ENCODE data around the gene MBD2.

MBD2 gene

GRCh38 chr18:54192900-54193299, 31.6 kb downstream of the MBD2 start:
- DNase-seq, result no peak

GRCh38 chr18:54192415-54192814, 32.1 kb downstream of the MBD2 start:
- DNase-seq, result no peak

GRCh38 chr18:54191352-54191751, 33.1 kb downstream of the MBD2 start:
- DNase-seq, result no peak

GRCh38 chr18:54187372-54187771, 37.1 kb downstream of the MBD2 start:
- DNase-seq, result no peak

GRCh38 chr18:54184836-54185235, 39.6 kb downstream of the MBD2 start:
- no peak for DNase-seq

GRCh38 chr18:54183390-54183789, 41.1 kb downstream of the MBD2 start:
- DNase-seq, result no peak

GRCh38 chr18:54181856-54182602, 42.4 kb downstream of the MBD2 start:
- no peak for DNase-seq

GRCh38 chr18:54173980-54174630, 50.4 kb downstream of the MBD2 start:
- no peak for DNase-seq

GRCh38 chr18:54173250-54173649, 51.2 kb downstream of the MBD2 start:
- DNase-seq, result no peak

- DNase-seq, result no peak
These were observed 54.8 kb downstream of the MBD2 start for GRCh38 chr18:54169431-54170403.

- DNase-seq, result no peak
These were observed 59.0 kb downstream of the MBD2 start for GRCh38 chr18:54165450-54165849.

- DNase-seq, result no peak
These were observed 61.0 kb downstream of the MBD2 start for GRCh38 chr18:54163453-54163852.

- no peak for DNase-seq
These were observed 62.0 kb downstream of the MBD2 start for GRCh38 chr18:54162431-54162830.

GRCh38 chr18:54161267-54161666, 63.2 kb downstream of the MBD2 start:
- DNase-seq, result no peak

GRCh38 chr18:54159906-54160305, 64.6 kb downstream of the MBD2 start:
- DNase-seq, result no peak

- DNase-seq, result no peak
These were observed 66.7 kb downstream of the MBD2 start for GRCh38 chr18:54157646-54158385.

- no peak for DNase-seq
These were observed 69.1 kb downstream of the MBD2 start for GRCh38 chr18:54155412-54155811.

- DNase-seq, result no peak
These were observed 70.2 kb downstream of the MBD2 start for GRCh38 chr18:54154231-54154630.

GRCh38 chr18:54151376-54151775, 73.1 kb downstream of the MBD2 start:
- no peak for DNase-seq

- DNase-seq, result no peak
These were observed 74.2 kb downstream of the MBD2 start for GRCh38 chr18:54150226-54150625.

GRCh38 chr18:54149078-54149697, 75.3 kb downstream of the MBD2 start:
- no peak for DNase-seq

GRCh38 chr18:54148678-54149077, 75.8 kb downstream of the MBD2 start:
- no peak for DNase-seq
